Gastrocnemius medialis (tissue), 4 donors: ENCODE measurements around the gene PDE4B. TPM values are rescaled to one million over a fixed set of nuclear protein-coding genes. Genes with fewer than 3 reads are reported as not detected.

Experiments used
- ATAC-seq, 2 donors: fragments of 150-250 bp; one replicate each; pipeline ENCODE4 v1.9.1; 2016
- DNase-seq, 2 donors: peaks; one replicate each; pipeline ENCODE4 v3.0.0-alpha.2; 2019
- H3K27ac ChIP-seq, 4 donors: fragments of 200-600 bp; sonication (generic); 1 replicate in 1 of 4; 2 replicates in 3 of 4; pipeline ENCODE4 v1.5.1; 2016 to 2018; ENCODE audit warnings: mild to moderate bottlenecking in 2 of 4, moderate library complexity in 1 of 4
- H3K27me3 ChIP-seq, 3 donors: fragments of 200-600 bp; sonication (generic) in 2 of 3; 1 replicate in 1 of 3; 2 replicates in 2 of 3; pipeline versions ENCODE4 v1.5.1 to v1.6.0; 2016 to 2019; ENCODE audit warnings: mild to moderate bottlenecking in 1 of 3, moderate library complexity in 1 of 3
- H3K36me3 ChIP-seq, 2 donors: fragments of 200-600 bp; sonication (generic) in 1 of 2; one replicate each; pipeline ENCODE4 v1.5.1; 2017 to 2018
- H3K4me1 ChIP-seq, 2 donors: fragments of 200-600 bp; sonication (generic) in 1 of 2; one replicate each; pipeline ENCODE4 v1.5.1; 2016 to 2017; ENCODE audit warnings: mild to moderate bottlenecking in 2 of 2
- H3K4me3 ChIP-seq, 4 donors: fragments of 200-600 bp; sonication (generic) in 3 of 4; 1 replicate in 1 of 4; 2 replicates in 3 of 4; pipeline ENCODE4 v1.5.1; 2016 to 2019; ENCODE audit warnings: mild to moderate bottlenecking in 2 of 4
- H3K9me3 ChIP-seq, 3 donors: fragments of 200-600 bp; sonication (generic) in 2 of 3; 1 replicate in 1 of 3; 2 replicates in 2 of 3; pipeline ENCODE4 v1.5.1; 2016 to 2019
- POLR2A ChIP-seq, 2 donors: fragments of 450-650 bp; IDR thresholded peaks; one replicate each; pipeline ENCODE4 v1.6.1; 2017; ENCODE audit warnings: antibody characterized with exemption in 2 of 2, mild to moderate bottlenecking in 2 of 2, moderate library complexity in 2 of 2
- in situ Hi-C, 4 donors: fragments of 200-750 bp; cut with MboI; loops; one replicate each; pipeline versions ENCODE4 v1.15.0 to v1.8.0; 2017; ENCODE audit warnings: low sequenced_read_pairs in 4 of 4
- intact Hi-C: fragments of 100-400 bp; cut with DNase I; formaldehyde crosslinking; loops from one replicate; pipeline ENCODE4 v1.15.1; 2023; ENCODE audit warnings: low total_unique reads
- total RNA-seq, 4 donors: library from RNA; depleted of rRNA; stranded (reverse); fragments of >200 nt; gene quantifications; one replicate each; pipeline versions ENCODE4 v1.1.0 to v1.2.3, GENCODE V29; 2016
- TF ChIP-seq, protein P1 (sequence below), 5 experiments: fragments of 450-650 bp in 3 of 5; fragments of 200-600 bp in 2 of 5; sonication (generic) in 2 of 5; IDR thresholded peaks in 4 of 5; conservative IDR thresholded peaks in 1 of 5; 1 replicate in 4 of 5; 2 replicates in 1 of 5; pipeline ENCODE4 v1.5.1; 2016 to 2019; ENCODE audit warnings: antibody characterized with exemption in 5 of 5, mild to moderate bottlenecking in 3 of 5, moderate library complexity in 3 of 5

PDE4B gene
- total RNA-seq, 4 donors from 2014 or later = 4.5 to 8.5 (median 7.9) TPM

DNA sequence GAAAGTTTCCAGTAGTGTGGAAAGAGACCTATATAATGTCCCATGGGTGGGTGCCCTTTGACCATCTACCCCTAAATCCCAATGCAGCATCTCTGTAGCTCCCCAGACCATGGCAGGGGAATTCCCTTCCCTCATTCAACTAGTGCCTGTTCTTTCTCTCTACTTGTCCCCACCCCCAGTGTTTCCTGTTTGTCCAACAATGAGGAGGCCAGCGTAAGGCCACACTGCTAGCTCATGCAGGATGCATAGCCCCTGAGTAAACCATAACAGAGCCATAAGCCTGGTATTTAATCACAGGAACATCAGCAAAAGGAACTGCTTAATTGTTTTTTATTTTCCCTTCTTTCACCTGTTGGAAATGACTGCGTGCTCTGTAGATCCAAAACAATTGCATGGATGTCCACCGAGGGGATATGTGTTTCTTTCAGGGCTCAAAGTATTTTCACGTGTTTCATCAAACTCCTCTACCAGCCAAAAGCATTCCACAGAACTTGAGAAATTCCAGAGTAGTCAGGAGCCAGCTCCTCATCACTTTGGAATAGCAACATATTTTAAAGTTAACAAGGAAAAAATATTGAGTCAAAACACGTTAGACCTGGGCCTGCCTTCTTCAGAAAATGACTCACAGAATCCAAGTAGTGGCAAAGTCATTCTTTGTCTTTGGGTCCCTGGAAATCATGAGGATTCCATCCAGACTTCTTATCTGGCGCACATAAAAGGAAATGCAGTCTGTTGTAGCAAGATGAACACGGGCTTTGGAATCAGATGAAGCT is 578.7 kb downstream of the PDE4B start:
- DNase-seq (no peak), ATAC-seq (peak; percentile 41 to 50)
- no peaks in the 10 kb centered on the region for H3K9me3 ChIP-seq
- H3K4me3 ChIP-seq = no peak overlapping the region
- H3K27ac ChIP-seq = peak overlapping the region; percentile 62 to 74 (median 71)
- in situ Hi-C loops = no loop called here
- intact Hi-C loops = no loop called here
- TF ChIP-seq, protein P1, sequence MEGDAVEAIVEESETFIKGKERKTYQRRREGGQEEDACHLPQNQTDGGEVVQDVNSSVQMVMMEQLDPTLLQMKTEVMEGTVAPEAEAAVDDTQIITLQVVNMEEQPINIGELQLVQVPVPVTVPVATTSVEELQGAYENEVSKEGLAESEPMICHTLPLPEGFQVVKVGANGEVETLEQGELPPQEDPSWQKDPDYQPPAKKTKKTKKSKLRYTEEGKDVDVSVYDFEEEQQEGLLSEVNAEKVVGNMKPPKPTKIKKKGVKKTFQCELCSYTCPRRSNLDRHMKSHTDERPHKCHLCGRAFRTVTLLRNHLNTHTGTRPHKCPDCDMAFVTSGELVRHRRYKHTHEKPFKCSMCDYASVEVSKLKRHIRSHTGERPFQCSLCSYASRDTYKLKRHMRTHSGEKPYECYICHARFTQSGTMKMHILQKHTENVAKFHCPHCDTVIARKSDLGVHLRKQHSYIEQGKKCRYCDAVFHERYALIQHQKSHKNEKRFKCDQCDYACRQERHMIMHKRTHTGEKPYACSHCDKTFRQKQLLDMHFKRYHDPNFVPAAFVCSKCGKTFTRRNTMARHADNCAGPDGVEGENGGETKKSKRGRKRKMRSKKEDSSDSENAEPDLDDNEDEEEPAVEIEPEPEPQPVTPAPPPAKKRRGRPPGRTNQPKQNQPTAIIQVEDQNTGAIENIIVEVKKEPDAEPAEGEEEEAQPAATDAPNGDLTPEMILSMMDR (IDR thresholded peaks at IDR 0.05 in 4 of 5, conservative IDR thresholded peaks at IDR 0.05 in 1 of 5) = no peak
- TF ChIP-seq POLR2A (IDR thresholded peaks at IDR 0.05) = no peak
- peaks cover 0 to 44% of the 10 kb centered on the region in 2 donors for H3K36me3 ChIP-seq
- H3K27me3 ChIP-seq = no peaks in the 10 kb centered on the region
- peaks cover 10 to 18% of the 10 kb centered on the region in 2 donors for H3K4me1 ChIP-seq

DNA sequence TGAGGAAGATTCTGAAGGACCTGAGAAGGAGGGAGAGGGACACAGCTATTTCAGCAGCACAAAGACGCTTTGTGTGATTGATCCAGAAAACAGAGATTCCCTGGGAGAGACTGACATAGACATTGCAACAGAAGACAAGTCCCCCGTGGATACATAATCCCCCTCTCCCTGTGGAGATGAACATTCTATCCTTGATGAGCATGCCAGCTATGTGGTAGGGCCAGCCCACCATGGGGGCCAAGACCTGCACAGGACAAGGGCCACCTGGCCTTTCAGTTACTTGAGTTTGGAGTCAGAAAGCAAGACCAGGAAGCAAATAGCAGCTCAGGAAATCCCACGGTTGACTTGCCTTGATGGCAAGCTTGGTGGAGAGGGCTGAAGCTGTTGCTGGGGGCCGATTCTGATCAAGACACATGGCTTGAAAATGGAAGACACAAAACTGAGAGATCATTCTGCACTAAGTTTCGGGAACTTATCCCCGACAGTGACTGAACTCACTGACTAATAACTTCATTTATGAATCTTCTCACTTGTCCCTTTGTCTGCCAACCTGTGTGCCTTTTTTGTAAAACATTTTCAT is 579.9 kb downstream of the PDE4B start:
- intact Hi-C loops = no loop called here
- DNase-seq = no peak

DNA sequence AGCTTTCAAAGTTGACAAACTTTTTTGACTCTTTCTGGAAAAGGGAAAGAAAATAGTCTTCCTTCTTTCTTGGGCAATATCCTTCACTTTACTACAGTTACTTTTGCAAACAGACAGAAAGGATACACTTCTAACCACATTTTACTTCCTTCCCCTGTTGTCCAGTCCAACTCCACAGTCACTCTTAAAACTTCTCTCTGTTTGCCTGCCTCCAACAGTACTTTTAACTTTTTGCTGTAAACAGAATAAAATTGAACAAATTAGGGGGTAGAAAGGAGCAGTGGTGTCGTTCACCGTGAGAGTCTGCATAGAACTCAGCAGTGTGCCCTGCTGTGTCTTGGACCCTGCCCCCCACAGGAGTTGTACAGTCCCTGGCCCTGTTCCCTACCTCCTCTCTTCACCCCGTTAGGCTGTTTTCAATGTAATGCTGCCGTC is 580.5 kb downstream of the PDE4B start:
- Histone ChIP-seq H3K4me3 (no peak overlapping the region), H3K36me3 (peaks cover 0 to 28% of the 10 kb centered on the region in 2 donors), H3K4me1 (peaks cover 10 to 18% of the 10 kb centered on the region in 2 donors), H3K9me3 (no peaks in the 10 kb centered on the region), H3K27ac (peak overlapping the region; percentile 20 to 74 (median 67)), H3K27me3 (no peaks in the 10 kb centered on the region)
- ATAC-seq = no peak
- intact Hi-C loops = no loop called here
- in situ Hi-C loops = no loop called here
- TF ChIP-seq, protein P1 (IDR thresholded peaks at IDR 0.05 in 4 of 5, conservative IDR thresholded peaks at IDR 0.05 in 1 of 5) = no peak
- no peak for TF ChIP-seq POLR2A (IDR thresholded peaks at IDR 0.05)
- DNase-seq = no peak

More for the DNA sequence above, 579.9 kb downstream of the PDE4B start:
- peaks cover 10 to 18% of the 10 kb centered on the region in 2 donors for H3K4me1 ChIP-seq
- ATAC-seq = no peak
- H3K36me3 ChIP-seq = peaks cover 0 to 32% of the 10 kb centered on the region in 2 donors
- no peak overlapping the region for H3K4me3 ChIP-seq
- no peaks in the 10 kb centered on the region for H3K27me3 ChIP-seq
- peak overlapping the region; percentile 62 to 74 (median 71) for H3K27ac ChIP-seq
- H3K9me3 ChIP-seq = no peaks in the 10 kb centered on the region
- in situ Hi-C loops = no loop called here
- no peak for TF ChIP-seq POLR2A (IDR thresholded peaks at IDR 0.05)
- TF ChIP-seq, protein P1 (IDR thresholded peaks at IDR 0.05 in 4 of 5, conservative IDR thresholded peaks at IDR 0.05 in 1 of 5) = no peak

DNA sequence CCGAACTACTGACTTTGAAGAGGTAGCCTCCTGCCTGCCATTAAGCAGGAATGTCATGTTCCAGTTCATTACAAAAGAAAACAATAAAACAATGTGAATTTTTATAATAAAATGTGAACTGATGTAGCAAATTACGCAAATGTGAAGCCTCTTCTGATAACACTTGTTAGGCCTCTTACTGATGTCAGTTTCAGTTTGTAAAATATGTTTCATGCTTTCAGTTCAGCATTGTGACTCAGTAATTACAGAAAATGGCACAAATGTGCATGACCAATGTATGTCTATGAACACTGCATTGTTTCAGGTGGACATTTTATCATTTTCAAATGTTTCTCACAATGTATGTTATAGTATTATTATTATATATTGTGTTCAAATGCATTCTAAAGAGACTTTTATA is 581.5 kb downstream of the PDE4B start:
- H3K4me1 ChIP-seq = peaks cover 10 to 18% of the 10 kb centered on the region in 2 donors
- no peaks in the 10 kb centered on the region for H3K27me3 ChIP-seq

More for the DNA sequence above, 581.5 kb downstream of the PDE4B start:
- in situ Hi-C loops = no loop called here
- H3K27ac ChIP-seq = peak overlapping the region; percentile 20 to 74 (median 67)
- intact Hi-C loops = no loop called here
- no peak overlapping the region for H3K4me3 ChIP-seq
- DNase-seq = no peak
- H3K9me3 ChIP-seq = no peaks in the 10 kb centered on the region
- no peak for TF ChIP-seq POLR2A (IDR thresholded peaks at IDR 0.05)
- TF ChIP-seq, protein P1 (IDR thresholded peaks at IDR 0.05 in 4 of 5, conservative IDR thresholded peaks at IDR 0.05 in 1 of 5) = no peak
- ATAC-seq = no peak
- H3K36me3 ChIP-seq = peaks cover 0 to 18% of the 10 kb centered on the region in 2 donors
